ENCODE data around the gene PCYT1B.

DNA sequence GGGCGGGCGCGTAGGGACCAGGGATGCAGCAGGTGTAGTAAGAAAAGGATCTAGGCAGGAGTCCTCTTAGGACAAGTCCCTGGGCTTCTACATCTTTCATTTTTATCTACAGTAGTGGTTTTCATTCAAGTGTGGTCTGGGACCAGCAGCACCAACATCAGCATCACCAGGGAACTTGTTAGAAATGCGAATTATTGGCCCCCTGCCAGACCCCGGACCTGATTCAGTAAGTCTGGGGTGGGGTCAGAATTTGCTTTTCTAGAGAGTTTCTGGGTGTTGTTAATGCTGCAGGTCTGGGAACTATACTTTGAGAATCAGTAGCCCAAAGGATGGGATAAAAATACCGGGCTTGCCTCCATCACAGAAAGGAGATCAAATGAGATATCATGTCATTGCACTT, 1.3 kb upstream of the PCYT1B start:
- TF ChIP-seq, protein P1, sequence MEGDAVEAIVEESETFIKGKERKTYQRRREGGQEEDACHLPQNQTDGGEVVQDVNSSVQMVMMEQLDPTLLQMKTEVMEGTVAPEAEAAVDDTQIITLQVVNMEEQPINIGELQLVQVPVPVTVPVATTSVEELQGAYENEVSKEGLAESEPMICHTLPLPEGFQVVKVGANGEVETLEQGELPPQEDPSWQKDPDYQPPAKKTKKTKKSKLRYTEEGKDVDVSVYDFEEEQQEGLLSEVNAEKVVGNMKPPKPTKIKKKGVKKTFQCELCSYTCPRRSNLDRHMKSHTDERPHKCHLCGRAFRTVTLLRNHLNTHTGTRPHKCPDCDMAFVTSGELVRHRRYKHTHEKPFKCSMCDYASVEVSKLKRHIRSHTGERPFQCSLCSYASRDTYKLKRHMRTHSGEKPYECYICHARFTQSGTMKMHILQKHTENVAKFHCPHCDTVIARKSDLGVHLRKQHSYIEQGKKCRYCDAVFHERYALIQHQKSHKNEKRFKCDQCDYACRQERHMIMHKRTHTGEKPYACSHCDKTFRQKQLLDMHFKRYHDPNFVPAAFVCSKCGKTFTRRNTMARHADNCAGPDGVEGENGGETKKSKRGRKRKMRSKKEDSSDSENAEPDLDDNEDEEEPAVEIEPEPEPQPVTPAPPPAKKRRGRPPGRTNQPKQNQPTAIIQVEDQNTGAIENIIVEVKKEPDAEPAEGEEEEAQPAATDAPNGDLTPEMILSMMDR (IDR thresholded peaks at IDR 0.05), result no peak
- TF ChIP-seq EZH2 (IDR thresholded peaks at IDR 0.05; ENCODE audit: borderline replicate concordance, insufficient read depth, low read depth, low read length, poor library complexity, severe bottlenecking), result no peak

All from B cell (primary cell).